ENCODE results near the gene ANXA2.

The ANXA2 gene

DNA sequence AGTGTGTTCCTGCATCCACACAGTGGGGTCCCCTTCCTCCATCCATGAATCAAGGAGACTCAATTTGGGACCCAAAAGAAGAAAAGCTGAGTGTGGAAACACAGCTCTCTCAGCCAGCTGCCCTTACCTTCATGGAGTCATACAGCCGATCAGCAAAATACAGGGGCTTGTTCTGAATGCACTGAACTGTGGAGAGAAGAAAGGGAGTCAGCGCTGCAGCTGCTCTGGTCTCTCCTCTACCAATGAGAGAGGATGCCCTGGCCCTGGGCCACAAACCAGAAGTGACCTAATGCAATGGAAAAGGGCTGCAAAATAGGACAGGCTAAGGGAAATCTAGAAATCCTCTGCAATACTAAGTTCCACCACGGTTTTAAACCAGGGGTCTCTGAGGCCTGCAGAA is 46.7 kb downstream of the ANXA2 start:
- Histone ChIP-seq H3K9me3 (ENCODE audit: insufficient read depth, low read depth, low read length) (peaks cover 1% of the 10 kb centered on the region), H3K79me2 (ENCODE audit: control insufficient read depth, insufficient read depth, low read length, poor library complexity) (no peaks in the 10 kb centered on the region), H4K91ac (ENCODE audit: low read depth, low read length) (no peak overlapping the region), H3K4me2 (ENCODE audit: low read length) (no peak overlapping the region), H3K4ac (ENCODE audit: low read depth, low read length) (no peak overlapping the region), H3K79me1 (ENCODE audit: low read length) (no peaks in the 10 kb centered on the region), H3K9ac (ENCODE audit: low read length) (no peak overlapping the region), H3K36me3 (ENCODE audit: control insufficient read depth in 1 of 2, insufficient read depth in 2 of 2, low read length in 2 of 2) (peaks cover 58 to 88% of the 10 kb centered on the region in 2 experiments), H3K18ac (ENCODE audit: low read length) (no peak overlapping the region), H3K23ac (ENCODE audit: low read length) (no peak overlapping the region), H2BK12ac (ENCODE audit: low read length) (no peak overlapping the region), H2BK5ac (ENCODE audit: low read depth, low read length, poor library complexity) (no peak overlapping the region), H2AK5ac (ENCODE audit: low read length) (no peak overlapping the region), H3K27ac (ENCODE audit: low read depth, low read length) (no peak overlapping the region), H3K27me3 (ENCODE audit: insufficient read depth, low read length) (no peaks in the 10 kb centered on the region), H3K4me3 (ENCODE audit: low read depth, low read length) (no peak overlapping the region), H3K14ac (ENCODE audit: low read length) (no peak overlapping the region), H4K12ac (ENCODE audit: low read depth, low read length) (no peak overlapping the region), H4K8ac (ENCODE audit: low read depth, low read length) (no peak overlapping the region), H3K4me1 (ENCODE audit: control insufficient read depth in 1 of 2, insufficient read depth in 2 of 2, low read length in 2 of 2) (no peaks in the 10 kb centered on the region), H2AFZ (ENCODE audit: insufficient read depth, low read length, poor library complexity) (no peak overlapping the region), H2BK120ac (ENCODE audit: insufficient read depth, low read length, poor library complexity) (no peak overlapping the region)
- no peak for DNase-seq
- no CpG with 5 or more reads among the region's 3 CpGs for WGBS (ENCODE audit: extremely low coverage, insufficient coverage, insufficient read length)

DNA sequence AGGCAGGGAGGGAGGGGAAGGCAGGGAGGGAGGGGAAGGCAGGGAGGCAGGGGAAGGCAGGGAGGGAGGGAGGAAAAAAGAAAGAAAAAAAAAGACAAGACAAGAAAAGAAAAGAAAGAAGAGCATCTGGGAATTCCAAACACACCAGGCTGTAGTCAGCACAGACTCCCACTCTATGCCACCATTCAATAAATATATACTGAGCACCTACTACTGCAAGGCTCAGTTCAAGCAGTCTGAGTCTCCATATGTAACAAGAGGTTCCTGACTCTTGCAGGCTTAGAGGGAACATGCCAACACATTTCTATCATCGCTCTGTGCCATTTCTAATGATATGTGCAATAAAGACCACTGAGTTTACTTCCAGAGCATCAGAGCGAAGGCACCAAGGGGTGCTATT is 47.7 kb downstream of the ANXA2 start:
- WGBS (ENCODE audit: extremely low coverage, insufficient coverage, insufficient read length) = no CpG with 5 or more reads among the region's 2 CpGs
- no peak overlapping the region for H3K27ac ChIP-seq (ENCODE audit: low read depth, low read length)
- no peak overlapping the region for H2AFZ ChIP-seq (ENCODE audit: insufficient read depth, low read length, poor library complexity)
- H2AK5ac ChIP-seq (ENCODE audit: low read length) = no peak overlapping the region
- no peak overlapping the region for H3K14ac ChIP-seq (ENCODE audit: low read length)
- no peak overlapping the region for H4K12ac ChIP-seq (ENCODE audit: low read depth, low read length)
- H3K79me1 ChIP-seq (ENCODE audit: low read length) = no peaks in the 10 kb centered on the region
- no peak overlapping the region for H2BK5ac ChIP-seq (ENCODE audit: low read depth, low read length, poor library complexity)
- H3K23ac ChIP-seq (ENCODE audit: low read length) = no peak overlapping the region
- no peak overlapping the region for H3K9ac ChIP-seq (ENCODE audit: low read length)
- no peak overlapping the region for H3K4me2 ChIP-seq (ENCODE audit: low read length)
- H2BK12ac ChIP-seq (ENCODE audit: low read length) = no peak overlapping the region
- H2BK120ac ChIP-seq (ENCODE audit: insufficient read depth, low read length, poor library complexity) = no peak overlapping the region
- H3K36me3 ChIP-seq (ENCODE audit: control insufficient read depth in 1 of 2, insufficient read depth in 2 of 2, low read length in 2 of 2) = peaks cover 53 to 84% of the 10 kb centered on the region in 2 experiments
- H3K4me1 ChIP-seq (ENCODE audit: control insufficient read depth in 1 of 2, insufficient read depth in 2 of 2, low read length in 2 of 2) = no peaks in the 10 kb centered on the region
- H3K4me3 ChIP-seq (ENCODE audit: low read depth, low read length) = no peak overlapping the region
- H3K18ac ChIP-seq (ENCODE audit: low read length) = no peak overlapping the region
- no peaks in the 10 kb centered on the region for H3K79me2 ChIP-seq (ENCODE audit: control insufficient read depth, insufficient read depth, low read length, poor library complexity)
- peaks cover 1% of the 10 kb centered on the region for H3K9me3 ChIP-seq (ENCODE audit: insufficient read depth, low read depth, low read length)
- DNase-seq = no peak
- H4K91ac ChIP-seq (ENCODE audit: low read depth, low read length) = no peak overlapping the region
- H4K8ac ChIP-seq (ENCODE audit: low read depth, low read length) = no peak overlapping the region
- H3K27me3 ChIP-seq (ENCODE audit: insufficient read depth, low read length) = no peaks in the 10 kb centered on the region
- H3K4ac ChIP-seq (ENCODE audit: low read depth, low read length) = no peak overlapping the region

DNA sequence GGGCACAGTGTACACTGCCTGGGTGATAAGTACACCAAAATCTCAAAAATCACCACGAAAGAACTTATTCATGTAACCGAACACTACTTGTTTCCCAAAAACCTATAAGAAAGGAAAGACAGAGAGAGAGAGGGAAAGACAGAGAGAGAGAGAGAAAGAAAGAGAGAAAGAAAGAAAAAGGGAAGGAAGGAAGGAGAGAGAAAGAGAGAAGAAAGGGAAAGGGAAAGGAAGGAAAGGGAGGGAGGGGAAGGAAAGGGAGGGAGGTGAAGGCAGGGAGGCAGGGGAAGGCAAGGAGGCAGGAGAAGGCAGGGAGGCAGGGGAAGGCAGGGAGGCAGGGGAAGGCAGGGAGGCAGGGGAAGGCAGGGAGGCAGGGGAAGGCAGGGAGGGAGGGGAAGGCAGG is 48.2 kb downstream of the ANXA2 start:
- H4K91ac ChIP-seq (ENCODE audit: low read depth, low read length) = no peak overlapping the region
- H3K23ac ChIP-seq (ENCODE audit: low read length) = no peak overlapping the region
- no peak overlapping the region for H3K27ac ChIP-seq (ENCODE audit: low read depth, low read length)
- peaks cover 48 to 81% of the 10 kb centered on the region in 2 experiments for H3K36me3 ChIP-seq (ENCODE audit: control insufficient read depth in 1 of 2, insufficient read depth in 2 of 2, low read length in 2 of 2)
- no peaks in the 10 kb centered on the region for H3K4me1 ChIP-seq (ENCODE audit: control insufficient read depth in 1 of 2, insufficient read depth in 2 of 2, low read length in 2 of 2)
- H2BK120ac ChIP-seq (ENCODE audit: insufficient read depth, low read length, poor library complexity) = no peak overlapping the region
- no peaks in the 10 kb centered on the region for H3K9me3 ChIP-seq (ENCODE audit: insufficient read depth, low read depth, low read length)
- no peak for DNase-seq
- no peak overlapping the region for H2AK5ac ChIP-seq (ENCODE audit: low read length)
- H2BK12ac ChIP-seq (ENCODE audit: low read length) = no peak overlapping the region
- H3K9ac ChIP-seq (ENCODE audit: low read length) = no peak overlapping the region
- no peak overlapping the region for H3K18ac ChIP-seq (ENCODE audit: low read length)
- no peaks in the 10 kb centered on the region for H3K79me1 ChIP-seq (ENCODE audit: low read length)
- H4K8ac ChIP-seq (ENCODE audit: low read depth, low read length) = no peak overlapping the region
- no peak overlapping the region for H4K12ac ChIP-seq (ENCODE audit: low read depth, low read length)
- no peaks in the 10 kb centered on the region for H3K27me3 ChIP-seq (ENCODE audit: insufficient read depth, low read length)
- no peaks in the 10 kb centered on the region for H3K79me2 ChIP-seq (ENCODE audit: control insufficient read depth, insufficient read depth, low read length, poor library complexity)
- no CpG with 5 or more reads among the region's 2 CpGs for WGBS (ENCODE audit: extremely low coverage, insufficient coverage, insufficient read length)
- no peak overlapping the region for H3K4me2 ChIP-seq (ENCODE audit: low read length)
- H3K4ac ChIP-seq (ENCODE audit: low read depth, low read length) = no peak overlapping the region
- H3K4me3 ChIP-seq (ENCODE audit: low read depth, low read length) = no peak overlapping the region
- H2BK5ac ChIP-seq (ENCODE audit: low read depth, low read length, poor library complexity) = no peak overlapping the region
- no peak overlapping the region for H3K14ac ChIP-seq (ENCODE audit: low read length)
- H2AFZ ChIP-seq (ENCODE audit: insufficient read depth, low read length, poor library complexity) = no peak overlapping the region

DNA sequence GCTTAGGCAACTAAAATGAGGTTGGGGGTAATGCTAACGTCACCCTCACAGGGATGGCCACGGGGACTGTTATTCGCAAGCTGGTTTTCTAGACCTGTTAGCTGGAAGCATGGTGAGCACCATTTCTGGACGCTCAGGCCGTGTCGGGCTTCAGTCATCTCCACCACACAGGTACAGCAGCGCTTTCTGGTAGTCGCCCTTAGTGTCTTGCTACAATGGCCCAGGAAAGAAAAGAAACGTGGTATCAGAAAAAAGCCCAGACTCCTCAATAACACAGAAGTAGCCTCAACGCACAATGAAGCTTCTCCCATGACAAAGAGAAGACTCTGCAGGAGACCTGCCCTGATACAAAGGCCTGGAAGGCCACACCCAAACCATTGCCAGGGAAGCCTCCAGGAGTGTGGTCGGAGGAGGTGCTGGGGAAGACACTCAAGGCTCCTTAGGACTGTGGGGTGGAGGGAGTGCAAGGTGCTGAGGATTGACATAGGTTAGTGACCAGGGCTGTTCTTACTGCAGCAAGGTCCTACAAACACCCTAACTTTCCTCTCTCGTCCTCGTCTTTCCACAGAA is 50.2 kb downstream of the ANXA2 start:
- no peak overlapping the region for H2BK5ac ChIP-seq (ENCODE audit: low read depth, low read length, poor library complexity)
- H2BK120ac ChIP-seq (ENCODE audit: insufficient read depth, low read length, poor library complexity) = no peak overlapping the region
- H4K91ac ChIP-seq (ENCODE audit: low read depth, low read length) = no peak overlapping the region
- peaks cover 39 to 63% of the 10 kb centered on the region in 2 experiments for H3K36me3 ChIP-seq (ENCODE audit: control insufficient read depth in 1 of 2, insufficient read depth in 2 of 2, low read length in 2 of 2)
- no peak overlapping the region for H2AK5ac ChIP-seq (ENCODE audit: low read length)
- H3K4ac ChIP-seq (ENCODE audit: low read depth, low read length) = no peak overlapping the region
- no peak overlapping the region for H4K8ac ChIP-seq (ENCODE audit: low read depth, low read length)
- H3K79me1 ChIP-seq (ENCODE audit: low read length) = no peaks in the 10 kb centered on the region
- WGBS (ENCODE audit: extremely low coverage, insufficient coverage, insufficient read length) = no CpG with 5 or more reads among the region's 13 CpGs
- no peak overlapping the region for H3K18ac ChIP-seq (ENCODE audit: low read length)
- H3K9me3 ChIP-seq (ENCODE audit: insufficient read depth, low read depth, low read length) = no peaks in the 10 kb centered on the region
- no peak overlapping the region for H2BK12ac ChIP-seq (ENCODE audit: low read length)
- H4K12ac ChIP-seq (ENCODE audit: low read depth, low read length) = no peak overlapping the region
- no peak overlapping the region for H3K4me3 ChIP-seq (ENCODE audit: low read depth, low read length)
- no peak overlapping the region for H2AFZ ChIP-seq (ENCODE audit: insufficient read depth, low read length, poor library complexity)
- DNase-seq = no peak
- H3K27ac ChIP-seq (ENCODE audit: low read depth, low read length) = no peak overlapping the region
- H3K4me2 ChIP-seq (ENCODE audit: low read length) = no peak overlapping the region
- H3K79me2 ChIP-seq (ENCODE audit: control insufficient read depth, insufficient read depth, low read length, poor library complexity) = no peaks in the 10 kb centered on the region
- no peaks in the 10 kb centered on the region for H3K4me1 ChIP-seq (ENCODE audit: control insufficient read depth in 1 of 2, insufficient read depth in 2 of 2, low read length in 2 of 2)
- H3K23ac ChIP-seq (ENCODE audit: low read length) = no peak overlapping the region
- H3K9ac ChIP-seq (ENCODE audit: low read length) = no peak overlapping the region
- H3K27me3 ChIP-seq (ENCODE audit: insufficient read depth, low read length) = no peaks in the 10 kb centered on the region
- no peak overlapping the region for H3K14ac ChIP-seq (ENCODE audit: low read length)
